H1 (cell line): ENCODE results near the gene ANGPTL4.
"Not testable (repeated sequence)": the region's sequence is repeated elsewhere in the genome, so short reads cannot be mapped to it uniquely, and the experiment has no call there.

Experiments
- CEBPB ChIP-seq: IDR thresholded peaks from 2 replicates; pipeline ENCODE4 v1.6.1; 2012; ENCODE audit warnings: low read depth, low read length
- EZH2 ChIP-seq: fragments of 200-600 bp; sonication (generic); IDR thresholded peaks from 2 replicates; pipeline ENCODE4 v1.7.1; 2012; ENCODE audit warnings: low read depth, mild to moderate bottlenecking, moderate library complexity, low read length, inconsistent platforms; ENCODE audit not compliant: severe bottlenecking
- GTF2F1 ChIP-seq: IDR thresholded peaks from 2 replicates; pipeline ENCODE4 v1.6.1; 2012; ENCODE audit warnings: low read depth, low read length, improper control_type of control experiment, borderline replicate concordance
- MAFK ChIP-seq: IDR thresholded peaks from 2 replicates; pipeline ENCODE4 v1.6.1; 2012; ENCODE audit warnings: low read depth, mild to moderate bottlenecking, improper control_type of control experiment, low read length
- POLR2A ChIP-seq, 2 experiments: IDR thresholded peaks; 1 replicate in 1 of 2; 2 replicates in 1 of 2; pipeline ENCODE4 v1.6.1; 2011; ENCODE audit warnings: low read depth in 2 of 2, low read length in 2 of 2, mild to moderate bottlenecking in 2 of 2; ENCODE audit errors: control extremely low read depth in 1 of 2
- RFX5 ChIP-seq: IDR thresholded peaks from 2 replicates; pipeline ENCODE4 v1.6.1; 2011; ENCODE audit warnings: low read depth, low read length, improper control_type of control experiment, borderline replicate concordance
- SAP30 ChIP-seq: fragments of 300-600 bp; sonication (generic); IDR thresholded peaks from 2 replicates; pipeline ENCODE4 v1.7.1; 2012; ENCODE audit warnings: low read length, moderate library complexity, mild to moderate bottlenecking, inconsistent platforms; ENCODE audit not compliant: insufficient read depth, insufficient replicate concordance
- SP1 ChIP-seq: IDR thresholded peaks from 2 replicates; pipeline ENCODE4 v1.6.1; 2011; ENCODE audit warnings: low read depth, low read length
- TAF1 ChIP-seq: IDR thresholded peaks from 2 replicates; pipeline ENCODE4 v1.6.1; 2011; ENCODE audit warnings: mild to moderate bottlenecking, low read depth, low read length
- TF ChIP-seq, protein P1 (sequence below), 3 experiments: IDR thresholded peaks; 1 replicate in 2 of 3; 2 replicates in 1 of 3; pipeline versions ENCODE4 v1.5.1 to v1.6.1; 2011; ENCODE audit warnings: low read length in 3 of 3, mild to moderate bottlenecking in 3 of 3, inconsistent platforms in 2 of 3, low read depth in 1 of 3, moderate library complexity in 1 of 3; ENCODE audit not compliant: insufficient read depth in 1 of 3; ENCODE audit errors: control extremely low read depth in 1 of 3

GRCh38 chr19:8379156-8379891 is 15.4 kb downstream of the ANGPTL4 start:
- TF ChIP-seq, protein P1, sequence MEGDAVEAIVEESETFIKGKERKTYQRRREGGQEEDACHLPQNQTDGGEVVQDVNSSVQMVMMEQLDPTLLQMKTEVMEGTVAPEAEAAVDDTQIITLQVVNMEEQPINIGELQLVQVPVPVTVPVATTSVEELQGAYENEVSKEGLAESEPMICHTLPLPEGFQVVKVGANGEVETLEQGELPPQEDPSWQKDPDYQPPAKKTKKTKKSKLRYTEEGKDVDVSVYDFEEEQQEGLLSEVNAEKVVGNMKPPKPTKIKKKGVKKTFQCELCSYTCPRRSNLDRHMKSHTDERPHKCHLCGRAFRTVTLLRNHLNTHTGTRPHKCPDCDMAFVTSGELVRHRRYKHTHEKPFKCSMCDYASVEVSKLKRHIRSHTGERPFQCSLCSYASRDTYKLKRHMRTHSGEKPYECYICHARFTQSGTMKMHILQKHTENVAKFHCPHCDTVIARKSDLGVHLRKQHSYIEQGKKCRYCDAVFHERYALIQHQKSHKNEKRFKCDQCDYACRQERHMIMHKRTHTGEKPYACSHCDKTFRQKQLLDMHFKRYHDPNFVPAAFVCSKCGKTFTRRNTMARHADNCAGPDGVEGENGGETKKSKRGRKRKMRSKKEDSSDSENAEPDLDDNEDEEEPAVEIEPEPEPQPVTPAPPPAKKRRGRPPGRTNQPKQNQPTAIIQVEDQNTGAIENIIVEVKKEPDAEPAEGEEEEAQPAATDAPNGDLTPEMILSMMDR (IDR thresholded peaks at IDR 0.05; ENCODE audit: control extremely low read depth in 1 of 3, insufficient read depth in 1 of 3, low read depth in 1 of 3, low read length in 3 of 3): not testable (repeated sequence)
- TF ChIP-seq SAP30; RFX5; CEBPB; SP1; MAFK; TAF1; POLR2A (IDR thresholded peaks at IDR 0.05; ENCODE audit: control extremely low read depth in 1 of 2, low read depth in 2 of 2, low read length in 2 of 2); EZH2; GTF2F1: not testable (repeated sequence)
